GM12878 (cell line): ENCODE results near the gene ECEL1. TPM values are rescaled to one million over a fixed set of nuclear protein-coding genes. Genes with fewer than 3 reads are reported as not detected.

Experiments used
- ATAC-seq: fragments of 200-7000 bp; cut with Tn5 transposase; 3 replicates; pipeline ENCODE4 v1.9.1; 2020; ENCODE audit warnings: mild to moderate bottlenecking, moderate library complexity
- BruUV-seq: library from RNA; stranded (reverse); fragments of 400-500 nt; replicated peaks from 2 replicates; lab custom pipeline; 2021; lab: Mats Ljungman, UMichigan
- CTCF ChIA-PET: fragments of 300-600 bp; sonication (Branson Sonifier 250); formaldehyde crosslinking; extraction: SDS; loops from one replicate; lab custom pipeline; 2021; ENCODE audit warnings: inconsistent platforms; lab: Yijun Ruan, JAX
- POLR2A ChIA-PET: fragments of 350-600 bp; formaldehyde crosslinking; extraction: SDS; loops from one replicate; lab custom pipeline; 2021; ENCODE audit warnings: inconsistent platforms; lab: Charles Lee
- RAD21 ChIA-PET: fragments of 300-600 bp; sonication (Branson Sonifier 250); formaldehyde crosslinking; loops from one replicate; lab custom pipeline; 2023; ENCODE audit warnings: antibody characterized with exemption; ENCODE audit not compliant: unreplicated experiment; lab: Charles Lee
- SMC1A ChIA-PET: fragments of 300-600 bp; sonication (Branson Sonifier 250); formaldehyde crosslinking; loops from one replicate; lab custom pipeline; 2023; ENCODE audit not compliant: unreplicated experiment, uncharacterized antibody; lab: Charles Lee
- DNase-seq: peaks from one replicate; pipeline ENCODE4 v3.0.0-alpha.2; 2011; ENCODE audit warnings: low read depth, low spot score
- FAIRE-seq: peaks from 3 replicates; lab custom pipeline; 2011; peaks lifted over from hg19 to GRCh38; lab: Jason Lieb, UNC
- H2AFZ ChIP-seq: 2 replicates; pipeline ENCODE4 v1.6.0; 2011; ENCODE audit warnings: low read depth, low read length, control low read depth; ENCODE audit not compliant: control insufficient read depth
- H3K27ac ChIP-seq: 2 replicates; pipeline ENCODE4 v1.5.1; 2011; ENCODE audit warnings: control low read depth; ENCODE audit not compliant: control insufficient read depth, insufficient read depth
- H3K27me3 ChIP-seq, 2 experiments: replicated peaks in 1 of 2; 2 replicates each; pipeline versions ENCODE4 v1.6.0 to v1.6.1; 2011; ENCODE audit warnings: low read length in 1 of 2; ENCODE audit not compliant: control insufficient read depth in 2 of 2, insufficient read depth in 2 of 2
- H3K36me3 ChIP-seq, 2 experiments: 2 replicates each; pipeline ENCODE4 v1.5.1; 2011; ENCODE audit warnings: low read length in 1 of 2; ENCODE audit not compliant: control insufficient read depth in 2 of 2, insufficient read depth in 2 of 2
- H3K4me1 ChIP-seq: 2 replicates; pipeline ENCODE4 v1.6.1; 2011; ENCODE audit warnings: mild to moderate bottlenecking, low read length, moderate library complexity, mixed read lengths; ENCODE audit not compliant: control insufficient read depth, insufficient read depth
- H3K4me2 ChIP-seq: 2 replicates; pipeline ENCODE4 v1.6.0; 2011; ENCODE audit warnings: control low read depth; ENCODE audit not compliant: control insufficient read depth, insufficient read depth
- H3K4me3 ChIP-seq: fragments of 200-600 bp; sonication (generic); 2 replicates; pipeline ENCODE4 v1.5.1; 2016
- H3K79me2 ChIP-seq: 2 replicates; pipeline ENCODE4 v1.6.0; 2011; ENCODE audit warnings: low read length; ENCODE audit not compliant: control insufficient read depth, insufficient read depth
- H3K9ac ChIP-seq: 2 replicates; pipeline ENCODE4 v1.8.0; 2011; ENCODE audit warnings: low read length, control low read depth, mixed read lengths; ENCODE audit not compliant: control insufficient read depth, insufficient read depth
- H3K9me3 ChIP-seq: replicated peaks from 3 replicates; pipeline ENCODE4 v1.5.1; 2011; ENCODE audit warnings: mild to moderate bottlenecking, low read length; ENCODE audit not compliant: control insufficient read depth, insufficient read depth
- H4K20me1 ChIP-seq: 2 replicates; pipeline ENCODE4 v1.6.0; 2011; ENCODE audit not compliant: control insufficient read depth, insufficient read depth
- BCL11A ChIP-seq: IDR thresholded peaks from 2 replicates; pipeline ENCODE4 v1.6.1; 2011; ENCODE audit warnings: low read depth, low read length
- CEBPZ ChIP-seq: fragments of 150-350 bp; IDR thresholded peaks from 2 replicates; pipeline ENCODE4 v1.6.1; 2016; ENCODE audit warnings: low read depth, low read length
- CTCF ChIP-seq, 3 experiments: IDR thresholded peaks in 2 of 3; conservative IDR thresholded peaks in 1 of 3; 2 replicates each; pipeline ENCODE4 v1.5.1; 2011; ENCODE audit warnings: low read depth in 3 of 3, low read length in 3 of 3, mild to moderate bottlenecking in 3 of 3, control low read depth in 2 of 3, moderate library complexity in 2 of 3, inconsistent platforms in 1 of 3, mixed read lengths in 1 of 3; ENCODE audit not compliant: control insufficient read depth in 2 of 3, insufficient read depth in 1 of 3; ENCODE audit errors: extremely low read depth in 1 of 3
- DPF2 ChIP-seq: fragments of 450-650 bp; IDR thresholded peaks from 2 replicates; pipeline ENCODE4 v1.6.1; 2017; ENCODE audit warnings: mild to moderate bottlenecking
- E2F8 ChIP-seq: fragments of 450-650 bp; IDR thresholded peaks from 2 replicates; pipeline ENCODE4 v1.6.1; 2018; ENCODE audit warnings: mild to moderate bottlenecking, low read depth, moderate library complexity; ENCODE audit not compliant: partially characterized antibody
- E4F1 ChIP-seq: fragments of 450-650 bp; IDR thresholded peaks from 2 replicates; pipeline ENCODE4 v1.6.1; 2018; ENCODE audit warnings: borderline replicate concordance, mild to moderate bottlenecking; ENCODE audit not compliant: partially characterized antibody
- KDM1A ChIP-seq: fragments of 200-600 bp; sonication (generic); IDR thresholded peaks from 2 replicates; pipeline ENCODE4 v1.6.1; 2016; ENCODE audit warnings: borderline replicate concordance
- NR2C1 ChIP-seq: fragments of 450-650 bp; IDR thresholded peaks from 2 replicates; pipeline ENCODE4 v1.6.1; 2017; ENCODE audit warnings: antibody characterized with exemption, mild to moderate bottlenecking, moderate library complexity
- PKNOX1 ChIP-seq: fragments of 450-650 bp; IDR thresholded peaks from 2 replicates; pipeline ENCODE4 v1.6.1; 2016; ENCODE audit warnings: mild to moderate bottlenecking
- POLR2AphosphoS5 ChIP-seq: IDR thresholded peaks from 2 replicates; pipeline ENCODE4 v1.6.1; 2011; ENCODE audit warnings: mild to moderate bottlenecking, low read length, inconsistent platforms
- SIX5 ChIP-seq: IDR thresholded peaks from 2 replicates; pipeline ENCODE4 v1.6.1; 2011; ENCODE audit warnings: mild to moderate bottlenecking, low read depth, low read length, moderate library complexity; ENCODE audit not compliant: severe bottlenecking
- WGBS: methylation state at CpG from one replicate; pipeline ENCODE4 v1.1.6; 2016; ENCODE audit warnings: low lambda C conversion rate; ENCODE audit not compliant: insufficient replicate concordance, insufficient coverage; ENCODE audit errors: missing lambda C conversion rate; 5-methylcytosine and 5-hydroxymethylcytosine counted together
- in situ Hi-C: fragments of 300-500 bp; cut with MboI; formaldehyde crosslinking; loops from 9 replicates; pipeline ENCODE4 v1.14.3; 2018; ENCODE audit warnings: mixed read lengths
- intact Hi-C: fragments of 100-400 bp; cut with micrococcal nuclease; formaldehyde crosslinking; loops from one replicate; pipeline ENCODE4 v1.14.2; 2022; ENCODE audit not compliant: unreplicated experiment
- polyA plus RNA-seq, 11 experiments: library from polyadenylated mRNA; depleted of rRNA in 4 of 11; unstranded in 6 of 11; stranded (reverse) in 5 of 11; fragments of >200 nt; fragmentation: Nextera tagmentation in 4 of 11; fragmentation: Illumina TruSeq in 1 of 11; extraction: Ambion mirVana in 4 of 11; extraction: Trizol in 1 of 11; gene quantifications; 1 replicate in 1 of 11; 2 replicates in 10 of 11; pipeline versions ENCODE4 v1.2.1 to v1.2.3, GENCODE V29; 2011 to 2016; ENCODE audit warnings: inconsistent platforms in 2 of 11, missing spikeins in 2 of 11, low read depth in 1 of 11
- total RNA-seq, 4 experiments: library from RNA; depleted of rRNA in 3 of 4; stranded (reverse); fragments of >200 nt in 3 of 4; fragmentation: Illumina TruSeq in 1 of 4; extraction: Trizol in 1 of 4; gene quantifications; 2 replicates each; pipeline versions ENCODE4 v1.2.1 to v1.2.3, GENCODE V29; 2013 to 2021

The ECEL1 gene
- total and polyA plus RNA-seq, 10 of the 15 experiments (the other 5 are each of a cell fraction or from before 2014, with no cell fraction given), result not detected

- in situ Hi-C loops (no loop called here), intact Hi-C loops (no loop called here)
- RAD21 ChIA-PET, result no interaction called here
- POLR2A ChIA-PET, result no interaction called here
- H3K4me3 ChIP-seq, result no peak overlapping the region
- CTCF ChIA-PET, result no interaction called here
- no peaks in the 10 kb centered on the region for H3K4me1 ChIP-seq
- WGBS, result 56% methylated on average over 16 of the region's 16 CpGs
- H3K27ac ChIP-seq, result no peak overlapping the region
- H3K9ac ChIP-seq, result no peak overlapping the region
- ATAC-seq, result no peak
- H3K79me2 ChIP-seq, result no peaks in the 10 kb centered on the region
- no peak for DNase-seq
- no peaks in the 10 kb centered on the region for H3K36me3 ChIP-seq
- H2AFZ ChIP-seq, result no peak overlapping the region
- no peak for FAIRE-seq
- H3K4me2 ChIP-seq, result no peak overlapping the region
- peaks cover 0 to 17% of the 10 kb centered on the region in 2 experiments; a peak in 3 of 4 replicates for H3K27me3 ChIP-seq
- no peaks in the 10 kb centered on the region for H3K9me3 ChIP-seq
- no peaks in the 10 kb centered on the region for H4K20me1 ChIP-seq
- SMC1A ChIA-PET, result no interaction called here
- no TSS peak for BruUV-seq
- TF ChIP-seq CEBPZ, result no peak
- TF ChIP-seq BCL11A, result no peak
- TF ChIP-seq PKNOX1, result no peak
- no peak for TF ChIP-seq KDM1A
- TF ChIP-seq E2F8, result no peak
- no peak for TF ChIP-seq CTCF (IDR thresholded peaks at IDR 0.05 in 2 of 3, conservative IDR thresholded peaks at IDR 0.05 in 1 of 3; ENCODE audit: control insufficient read depth in 2 of 3, extremely low read depth in 1 of 3, insufficient read depth in 1 of 3, low read depth in 3 of 3, low read length in 3 of 3)
- no peak for TF ChIP-seq NR2C1
- TF ChIP-seq POLR2AphosphoS5, result no peak
- TF ChIP-seq E4F1, result no peak
- no peak for TF ChIP-seq DPF2
- TF ChIP-seq SIX5, result no peak
These were observed 570 bp upstream of the ECEL1 start for GRCh38 chr2:232488097-232488711.
